ENCODE measurements around the gene RGS7.

DNA sequence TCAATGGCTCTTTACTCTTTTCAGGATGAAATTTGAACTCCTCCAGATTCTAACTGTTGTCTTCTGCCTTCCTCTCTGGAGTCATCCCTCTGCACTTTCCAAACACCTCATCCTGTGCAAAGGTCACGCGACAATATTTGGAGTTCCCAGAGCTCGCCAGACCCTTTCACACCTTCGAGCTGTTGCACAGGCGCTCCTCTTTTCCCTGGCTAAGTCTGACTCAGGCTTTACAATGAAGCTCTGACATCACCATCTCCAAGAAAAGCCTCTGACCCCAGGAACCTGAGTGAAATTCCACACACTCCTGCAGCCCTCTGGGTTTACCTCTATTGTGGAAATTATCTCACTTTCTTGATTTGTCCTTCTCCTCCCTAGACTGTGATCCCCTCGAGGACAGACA is 270.3 kb downstream of the RGS7 start:
- TF ChIP-seq, protein P1, sequence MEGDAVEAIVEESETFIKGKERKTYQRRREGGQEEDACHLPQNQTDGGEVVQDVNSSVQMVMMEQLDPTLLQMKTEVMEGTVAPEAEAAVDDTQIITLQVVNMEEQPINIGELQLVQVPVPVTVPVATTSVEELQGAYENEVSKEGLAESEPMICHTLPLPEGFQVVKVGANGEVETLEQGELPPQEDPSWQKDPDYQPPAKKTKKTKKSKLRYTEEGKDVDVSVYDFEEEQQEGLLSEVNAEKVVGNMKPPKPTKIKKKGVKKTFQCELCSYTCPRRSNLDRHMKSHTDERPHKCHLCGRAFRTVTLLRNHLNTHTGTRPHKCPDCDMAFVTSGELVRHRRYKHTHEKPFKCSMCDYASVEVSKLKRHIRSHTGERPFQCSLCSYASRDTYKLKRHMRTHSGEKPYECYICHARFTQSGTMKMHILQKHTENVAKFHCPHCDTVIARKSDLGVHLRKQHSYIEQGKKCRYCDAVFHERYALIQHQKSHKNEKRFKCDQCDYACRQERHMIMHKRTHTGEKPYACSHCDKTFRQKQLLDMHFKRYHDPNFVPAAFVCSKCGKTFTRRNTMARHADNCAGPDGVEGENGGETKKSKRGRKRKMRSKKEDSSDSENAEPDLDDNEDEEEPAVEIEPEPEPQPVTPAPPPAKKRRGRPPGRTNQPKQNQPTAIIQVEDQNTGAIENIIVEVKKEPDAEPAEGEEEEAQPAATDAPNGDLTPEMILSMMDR (IDR thresholded peaks at IDR 0.05), result no peak
- no peak for TF ChIP-seq POLR2AphosphoS5 (IDR thresholded peaks at IDR 0.05; ENCODE audit: insufficient read depth in 1 of 2, low read depth in 1 of 2)

All from vagina (tissue), 2 donors.